GM19397 (cell line): ENCODE data around the gene CNN2.

Experiments
- ATAC-seq: cut with Tn5 transposase; IDR thresholded peaks from one replicate; pipeline ENCODE4 v1.9.1; 2021; ENCODE audit warnings: mild to moderate bottlenecking, moderate library complexity; ENCODE audit not compliant: unreplicated experiment

The CNN2 gene

DNA sequence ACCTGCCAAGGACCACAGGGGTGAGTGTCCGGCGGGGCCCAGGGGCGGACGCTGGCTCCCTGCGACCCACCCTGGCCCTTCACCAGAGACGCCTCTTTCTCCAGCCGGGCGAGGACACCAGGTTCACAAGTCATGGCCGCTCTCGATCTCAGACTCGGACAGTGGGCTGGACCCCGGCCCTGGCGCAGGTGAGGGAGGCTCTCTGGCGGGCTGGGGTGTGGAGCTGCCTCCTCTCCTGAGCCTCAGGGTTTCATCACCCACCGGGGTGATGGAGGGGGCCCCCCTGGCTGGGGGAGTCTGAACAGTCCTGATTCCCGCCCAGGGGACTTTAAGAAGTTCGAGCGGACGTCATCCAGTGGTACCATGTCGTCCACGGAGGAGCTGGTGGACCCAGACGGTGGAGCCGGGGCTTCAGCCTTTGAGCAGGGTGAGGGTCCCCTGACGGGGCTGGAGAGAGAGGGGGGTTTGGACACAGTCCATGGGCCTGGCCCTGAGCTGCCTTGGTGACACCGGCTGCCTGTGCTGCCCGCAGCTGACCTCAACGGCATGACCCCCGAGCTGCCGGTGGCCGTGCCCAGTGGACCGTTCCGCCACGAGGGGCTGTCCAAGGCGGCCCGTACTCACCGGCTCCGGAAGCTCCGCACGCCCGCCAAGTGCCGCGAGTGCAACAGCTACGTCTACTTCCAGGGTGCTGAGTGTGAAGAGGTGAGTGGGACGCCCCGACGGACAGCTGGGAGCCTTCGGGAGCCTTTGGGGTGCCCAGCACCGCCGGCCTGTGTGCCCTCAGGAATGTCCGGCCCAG, 54.2 kb downstream of the CNN2 start:
- ATAC-seq, result no peak

DNA sequence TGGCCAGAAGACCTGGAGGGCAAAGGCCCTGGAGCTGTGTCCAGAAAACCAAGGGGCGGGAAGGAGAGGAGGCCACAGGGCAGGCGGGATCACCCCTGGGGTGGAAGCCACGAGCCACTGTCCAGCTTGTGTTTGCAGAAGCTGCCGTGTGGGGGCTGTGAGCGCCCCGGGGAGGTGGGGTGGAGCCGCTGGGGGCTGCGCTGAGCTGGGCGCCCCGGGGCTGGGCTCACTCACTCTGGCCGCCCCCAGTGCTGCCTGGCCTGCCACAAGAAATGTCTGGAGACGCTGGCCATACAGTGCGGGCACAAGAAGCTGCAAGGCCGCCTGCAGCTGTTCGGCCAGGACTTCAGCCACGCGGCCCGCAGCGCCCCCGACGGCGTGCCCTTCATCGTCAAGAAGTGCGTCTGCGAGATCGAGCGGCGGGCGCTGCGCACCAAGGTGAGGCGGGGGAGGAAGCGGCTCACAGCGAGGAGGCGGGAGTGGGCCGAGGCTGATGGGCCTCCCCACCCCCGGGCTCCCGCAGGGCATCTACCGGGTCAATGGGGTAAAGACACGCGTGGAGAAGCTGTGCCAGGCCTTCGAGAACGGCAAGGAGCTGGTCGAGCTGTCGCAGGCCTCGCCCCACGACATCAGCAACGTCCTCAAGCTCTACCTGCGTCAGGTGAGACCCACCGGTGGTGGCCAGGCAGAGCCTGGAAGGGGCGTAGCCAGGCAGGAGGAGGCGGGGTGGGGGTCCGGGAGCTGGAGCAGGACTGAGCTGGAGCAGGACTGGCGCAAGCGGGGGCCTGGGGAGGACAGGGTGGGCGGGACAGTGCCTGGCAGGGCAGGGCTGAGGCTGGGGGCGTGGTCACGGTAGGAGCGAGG, 55.1 kb downstream of the CNN2 start:
- ATAC-seq, result no peak

DNA sequence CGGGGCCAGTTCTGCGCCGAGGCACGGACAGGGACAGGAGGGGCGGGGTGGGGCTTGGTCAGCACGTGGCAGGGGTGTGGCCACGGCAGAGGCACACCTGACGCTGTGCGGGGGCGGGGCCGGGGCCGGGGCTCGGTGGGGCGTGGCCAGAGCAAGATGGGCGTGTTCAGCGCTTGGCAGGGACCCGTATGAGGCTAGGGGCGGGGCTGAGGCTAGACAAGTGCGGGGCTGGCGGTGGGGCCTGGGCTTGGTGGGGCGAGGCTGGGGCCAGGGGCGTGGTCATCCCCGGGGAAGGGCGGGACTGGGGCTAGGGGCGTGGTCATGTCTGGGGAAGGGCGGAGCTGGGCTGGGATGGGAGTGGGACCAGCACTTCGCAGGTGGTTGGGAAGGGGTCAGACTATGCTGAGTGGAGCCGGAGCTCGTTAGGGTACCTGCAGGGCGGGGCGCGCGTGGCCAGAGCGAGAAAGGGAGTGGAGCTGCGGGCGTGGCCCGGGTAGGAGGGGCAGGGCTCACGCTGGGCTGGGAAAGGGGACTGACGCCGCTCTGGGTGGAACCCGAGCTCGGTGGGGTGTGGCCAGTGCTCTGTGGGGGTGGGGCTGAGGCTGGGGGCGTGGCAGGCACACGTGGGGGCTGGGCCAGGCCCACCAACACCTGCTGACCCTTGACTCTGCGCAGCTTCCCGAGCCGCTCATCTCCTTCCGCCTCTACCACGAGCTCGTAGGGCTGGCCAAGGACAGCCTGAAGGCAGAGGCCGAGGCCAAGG, 55.9 kb downstream of the CNN2 start:
- ATAC-seq, result no peak

DNA sequence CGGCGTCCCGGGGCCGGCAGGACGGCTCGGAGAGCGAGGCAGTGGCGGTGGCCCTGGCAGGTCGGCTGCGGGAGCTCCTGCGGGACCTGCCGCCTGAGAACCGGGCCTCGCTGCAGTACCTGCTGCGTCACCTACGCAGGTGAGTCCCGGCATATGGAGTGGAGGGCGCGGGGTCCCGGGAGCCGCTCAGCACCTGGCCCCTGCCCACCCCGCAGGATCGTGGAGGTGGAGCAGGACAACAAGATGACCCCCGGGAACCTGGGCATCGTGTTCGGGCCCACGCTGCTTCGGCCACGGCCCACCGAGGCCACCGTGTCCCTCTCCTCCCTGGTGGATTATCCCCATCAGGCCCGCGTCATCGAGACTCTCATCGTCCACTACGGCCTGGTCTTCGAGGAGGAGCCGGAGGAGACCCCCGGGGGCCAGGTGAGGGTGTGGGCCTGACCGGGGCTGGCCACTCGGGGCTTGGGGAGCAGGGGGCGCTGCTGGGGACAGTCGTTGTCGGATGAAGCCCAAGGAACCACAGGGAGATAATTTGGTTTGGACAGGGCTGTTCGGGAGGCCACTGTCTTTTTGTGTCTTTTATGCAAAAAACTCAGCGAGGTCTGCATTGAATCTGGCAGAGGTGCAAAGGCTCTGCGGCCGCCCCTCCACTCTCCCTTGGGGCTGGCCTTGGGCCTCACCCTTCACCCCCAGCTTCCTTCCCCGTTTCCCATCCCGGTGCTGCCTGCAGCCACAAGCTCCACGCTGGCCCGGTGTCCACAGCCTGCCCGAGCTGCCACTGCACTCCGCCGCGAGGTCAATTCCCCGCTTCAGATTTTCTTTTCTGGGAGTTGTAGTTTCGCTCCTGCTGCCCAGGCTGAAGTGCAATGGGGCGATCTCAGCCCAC, 56.8 kb downstream of the CNN2 start:
- ATAC-seq, result no peak

DNA sequence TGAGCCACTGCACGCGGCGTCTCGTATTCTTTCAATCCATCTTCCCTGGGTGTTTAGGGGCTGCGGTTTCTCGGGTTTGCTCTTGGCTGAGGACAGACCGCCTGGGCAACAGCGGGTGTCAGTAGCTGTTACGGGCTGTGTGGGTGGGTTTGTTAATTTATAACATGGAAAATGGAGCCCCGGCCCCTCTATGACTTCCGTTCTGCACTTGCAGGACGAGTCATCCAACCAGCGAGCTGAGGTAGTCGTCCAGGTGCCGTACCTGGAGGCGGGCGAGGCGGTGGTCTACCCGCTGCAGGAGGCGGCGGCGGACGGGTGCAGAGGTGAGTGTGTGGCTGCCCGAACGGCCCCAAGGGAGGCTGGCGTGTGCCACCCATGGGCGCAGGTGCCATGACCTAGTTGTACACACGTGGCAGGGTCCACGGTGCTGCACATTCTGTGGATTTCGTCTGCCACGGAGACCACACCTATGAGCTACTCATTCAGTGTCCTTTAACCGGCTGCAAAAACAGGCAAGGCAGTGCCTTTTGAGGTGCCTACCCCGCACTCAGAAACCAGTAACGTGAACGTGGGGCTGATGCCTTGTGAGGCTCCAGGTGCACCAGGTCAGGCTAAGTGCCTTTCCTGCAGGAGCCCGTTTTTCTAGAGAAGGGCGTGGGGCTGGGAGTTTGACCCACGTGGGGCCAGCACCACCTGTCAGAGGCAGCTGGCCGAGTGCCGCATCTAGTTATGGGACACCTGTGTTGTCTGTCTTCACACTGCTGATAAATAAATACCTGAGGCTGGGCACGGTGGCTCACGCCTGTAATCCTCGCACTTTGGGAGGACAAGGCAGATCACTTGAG, 57.8 kb downstream of the CNN2 start:
- ATAC-seq, result no peak

DNA sequence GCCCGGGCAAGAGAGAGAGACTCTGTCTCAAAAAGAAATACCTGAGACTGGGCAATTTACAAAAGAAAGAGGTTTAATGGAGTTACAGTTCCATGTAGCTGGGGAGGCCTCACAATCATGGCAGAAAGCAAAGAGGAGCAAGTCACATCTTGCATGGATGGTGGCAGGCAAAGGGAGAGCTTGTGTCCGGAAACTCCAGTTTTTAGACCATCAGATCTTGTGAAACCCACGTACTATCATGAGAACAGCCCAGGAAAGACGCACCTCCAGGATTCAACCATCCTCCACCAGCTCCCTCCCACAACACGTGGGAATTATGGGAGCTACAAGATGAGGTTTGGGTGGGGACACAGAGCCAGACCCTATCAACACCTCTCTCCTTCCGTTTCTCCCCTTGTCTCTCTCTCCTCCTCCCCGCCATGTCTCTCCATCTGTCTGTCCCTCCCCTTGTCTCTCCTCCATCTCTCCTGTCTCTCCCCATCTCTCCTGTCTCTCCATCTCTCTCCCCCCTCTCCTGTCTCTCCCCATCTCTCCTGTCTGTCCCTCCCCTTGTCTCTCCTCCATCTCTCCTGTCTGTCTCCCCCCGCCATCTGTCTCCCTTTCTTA, 58.7 kb downstream of the CNN2 start:
- ATAC-seq, result no peak

DNA sequence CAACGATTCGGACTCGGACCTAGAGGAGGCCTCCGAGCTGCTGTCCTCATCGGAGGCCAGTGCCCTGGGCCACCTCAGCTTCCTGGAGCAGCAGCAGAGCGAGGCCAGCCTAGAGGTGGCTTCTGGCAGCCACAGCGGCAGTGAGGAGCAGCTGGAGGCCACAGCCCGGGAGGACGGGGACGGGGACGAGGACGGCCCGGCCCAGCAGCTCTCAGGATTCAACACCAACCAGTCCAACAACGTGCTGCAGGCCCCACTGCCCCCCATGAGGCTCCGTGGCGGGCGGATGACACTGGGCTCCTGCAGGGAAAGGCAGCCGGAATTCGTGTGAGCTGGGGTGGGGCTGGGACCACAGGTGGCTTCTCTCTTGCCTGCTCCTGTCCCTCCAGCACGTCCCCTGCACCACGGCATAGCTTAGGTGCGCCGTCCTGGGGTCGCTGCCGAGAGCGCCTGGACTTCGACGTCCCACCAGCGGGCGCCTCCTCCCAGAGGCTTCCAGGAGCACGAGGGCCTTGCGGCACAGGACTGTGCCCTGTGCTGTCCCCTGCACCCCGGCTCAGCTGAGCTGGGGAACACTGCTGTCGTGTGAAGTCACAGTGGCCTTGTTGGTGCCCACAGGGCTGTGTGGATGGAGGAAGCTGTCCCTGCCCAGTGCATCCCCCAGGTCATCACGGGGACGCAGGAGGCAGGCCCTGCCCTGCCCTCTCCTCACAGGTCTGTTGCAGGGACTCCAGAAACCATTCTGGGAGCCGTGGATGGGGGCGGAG, 59.5 kb downstream of the CNN2 start:
- no peak for ATAC-seq

DNA sequence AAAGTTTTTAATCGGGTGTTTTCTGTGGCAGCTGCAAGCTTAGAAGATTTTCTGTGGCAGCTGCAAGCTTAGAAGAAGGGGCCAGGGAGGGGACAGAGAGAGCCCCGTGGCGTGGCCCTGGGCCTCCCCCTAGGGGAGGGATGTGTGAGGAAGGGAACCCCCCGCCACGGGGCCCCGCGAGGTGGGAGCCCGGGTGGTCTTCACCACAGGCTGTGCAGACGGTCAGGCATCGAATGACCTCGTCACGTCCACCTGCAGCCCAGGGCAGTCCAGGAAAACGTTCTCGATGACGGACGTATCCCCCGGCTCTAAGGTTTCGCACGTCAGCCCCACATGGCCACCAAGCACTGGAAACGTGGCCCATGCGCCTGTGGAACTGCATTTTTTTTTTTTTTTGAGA, 60.2 kb downstream of the CNN2 start:
- no peak for ATAC-seq

DNA sequence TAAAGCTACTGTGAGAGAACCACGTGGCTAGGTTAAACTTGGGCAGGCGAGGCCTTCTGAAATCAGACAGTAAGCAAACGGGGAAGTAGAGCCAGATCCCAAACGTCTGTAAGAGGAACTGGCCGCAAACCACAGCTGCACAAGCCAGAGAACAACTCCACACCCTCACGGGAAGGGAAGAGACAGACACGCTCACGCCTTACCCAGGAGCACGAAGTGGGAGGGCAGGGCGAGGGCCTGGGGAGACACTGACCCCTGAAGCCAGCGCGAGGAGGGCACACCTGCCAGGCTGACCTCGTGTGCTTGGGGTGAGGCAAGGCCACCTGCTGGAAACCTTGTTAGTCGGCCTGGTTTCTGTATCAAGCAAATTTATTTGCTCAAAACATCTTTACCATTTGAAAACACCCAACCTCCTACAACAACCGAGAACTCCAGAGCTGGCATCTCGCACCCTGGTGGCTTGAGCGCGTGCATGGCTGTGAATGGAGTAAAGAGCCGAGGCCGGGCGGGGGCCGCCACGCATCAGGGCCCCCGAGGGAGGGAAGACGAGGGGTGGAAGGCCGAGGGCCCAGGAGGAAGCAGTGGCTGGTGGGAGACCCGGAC, 61.5 kb downstream of the CNN2 start:
- no peak for ATAC-seq

DNA sequence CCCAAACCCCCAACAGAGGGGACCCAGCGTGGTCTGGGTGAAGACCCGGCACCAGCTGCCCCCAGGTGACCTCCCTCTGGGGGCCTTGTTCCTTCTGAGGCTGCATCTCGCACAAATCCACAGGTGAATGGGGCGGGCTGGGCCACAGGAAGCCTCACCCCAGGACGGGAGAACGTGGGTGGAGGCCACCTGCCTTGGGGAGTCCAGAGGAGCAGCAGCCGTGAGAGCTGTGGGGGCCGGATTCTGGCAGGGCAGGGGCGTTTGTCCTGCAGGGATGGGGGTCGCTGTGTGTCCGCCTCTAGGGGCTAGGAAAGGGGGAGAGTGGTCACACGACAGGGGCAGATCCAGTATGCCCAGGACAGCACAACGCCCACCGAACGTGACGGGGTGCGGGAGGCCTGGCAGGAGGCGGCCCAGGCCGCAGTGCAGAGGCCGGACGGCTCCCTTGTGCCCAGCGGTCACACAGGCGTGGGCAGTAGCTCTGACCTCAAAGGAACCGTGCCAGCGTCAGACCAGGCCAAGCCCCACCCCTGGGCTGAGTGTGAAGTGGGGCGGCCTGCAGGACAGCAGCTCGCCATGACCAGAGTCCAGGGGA, 62.1 kb downstream of the CNN2 start:
- no peak for ATAC-seq
